ENCODE data around the gene OPCML. TPM values are rescaled to one million over a fixed set of nuclear protein-coding genes. Genes with fewer than 3 reads are reported as not detected.

OPCML gene
- total and polyA plus RNA-seq, 2 donors (not counting 1 experiment from before 2014, with no cell fraction given): not detected

DNA sequence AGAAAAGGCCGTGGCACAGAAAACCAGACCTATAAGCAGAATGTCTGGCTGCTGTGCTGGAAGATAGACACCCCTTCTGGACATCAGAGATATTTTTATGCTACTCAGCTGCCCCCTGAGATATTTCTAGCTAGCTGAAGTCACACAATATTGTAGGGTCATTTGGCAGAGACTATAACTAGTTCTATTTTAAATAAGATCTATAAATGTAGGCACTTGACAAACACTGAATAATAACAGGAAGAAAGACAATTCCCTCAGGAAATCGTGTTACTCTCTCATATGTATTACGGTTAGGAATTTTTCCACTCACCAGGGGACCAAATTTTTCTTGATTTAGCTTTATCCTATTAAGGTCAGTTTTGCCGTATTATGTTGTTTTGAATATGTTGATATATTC is 845.4 kb downstream of the OPCML start:
- no peaks in the 10 kb centered on the region for H3K27me3 ChIP-seq (replicated peaks in 1 of 4; ENCODE audit: control extremely low read depth in 1 of 4, control insufficient read depth in 3 of 4, insufficient read depth in 4 of 4, low read length in 3 of 4)
- Mint-ChIP-seq H3K9me3 (ENCODE audit: insufficient read depth) (no peaks in the 10 kb centered on the region), H3K27ac (no peak overlapping the region), H3K4me3 (no peak overlapping the region), H3K27me3 (no peaks in the 10 kb centered on the region), H3K4me1 (no peaks in the 10 kb centered on the region)
- H3K4me3 ChIP-seq (ENCODE audit: control extremely low read depth in 1 of 5, extremely low read depth in 1 of 5, insufficient read depth in 1 of 5, low read depth in 2 of 5, low read length in 4 of 5): no peak overlapping the region
- DNase-seq (no peak), ATAC-seq (ENCODE audit: low read depth) (no peak)
- no CpG with 5 or more reads among the region's 4 CpGs for WGBS (ENCODE audit: insufficient coverage)
- H4K20me1 ChIP-seq (ENCODE audit: control insufficient read depth, insufficient read depth, low read length, poor library complexity, severe bottlenecking): no peaks in the 10 kb centered on the region
- H3K27ac ChIP-seq (ENCODE audit: low read length in 2 of 2): no peak overlapping the region
- ChIA-PET POLR2A (no interaction called here), CTCF (no interaction called here)
- H3K79me2 ChIP-seq (ENCODE audit: control insufficient read depth, insufficient read depth, low read length): no peaks in the 10 kb centered on the region
- intact Hi-C loops (cut with micrococcal nuclease): no loop called here
- H3K4me1 ChIP-seq (ENCODE audit: control insufficient read depth in 2 of 2, insufficient read depth in 2 of 2, low read length in 2 of 2): no peaks in the 10 kb centered on the region
- no peak overlapping the region for H2AFZ ChIP-seq (ENCODE audit: insufficient read depth, low read depth, low read length, poor library complexity, severe bottlenecking)
- peaks cover 0 to 2% (median 0%) of the 10 kb centered on the region in 3 donors for H3K9me3 ChIP-seq (ENCODE audit: control extremely low read depth in 1 of 3, control insufficient read depth in 2 of 3, insufficient read depth in 1 of 3, low read length in 2 of 3)
- H3K36me3 ChIP-seq (replicated peaks in 1 of 2; ENCODE audit: control extremely low read depth in 1 of 2, control insufficient read depth in 1 of 2, extremely low read depth in 1 of 2, insufficient read depth in 2 of 2, low read length in 1 of 2): no peaks in the 10 kb centered on the region
- H3K9ac ChIP-seq (ENCODE audit: low read length): no peak overlapping the region
- no peak overlapping the region for H3K4me2 ChIP-seq (replicated peaks; ENCODE audit: low read depth, low read length, poor library complexity, severe bottlenecking)
- no peak for TF ChIP-seq EZH2 (IDR thresholded peaks at IDR 0.05; ENCODE audit: borderline replicate concordance, insufficient read depth, low read depth, low read length, poor library complexity, severe bottlenecking)
- TF ChIP-seq, protein P1, sequence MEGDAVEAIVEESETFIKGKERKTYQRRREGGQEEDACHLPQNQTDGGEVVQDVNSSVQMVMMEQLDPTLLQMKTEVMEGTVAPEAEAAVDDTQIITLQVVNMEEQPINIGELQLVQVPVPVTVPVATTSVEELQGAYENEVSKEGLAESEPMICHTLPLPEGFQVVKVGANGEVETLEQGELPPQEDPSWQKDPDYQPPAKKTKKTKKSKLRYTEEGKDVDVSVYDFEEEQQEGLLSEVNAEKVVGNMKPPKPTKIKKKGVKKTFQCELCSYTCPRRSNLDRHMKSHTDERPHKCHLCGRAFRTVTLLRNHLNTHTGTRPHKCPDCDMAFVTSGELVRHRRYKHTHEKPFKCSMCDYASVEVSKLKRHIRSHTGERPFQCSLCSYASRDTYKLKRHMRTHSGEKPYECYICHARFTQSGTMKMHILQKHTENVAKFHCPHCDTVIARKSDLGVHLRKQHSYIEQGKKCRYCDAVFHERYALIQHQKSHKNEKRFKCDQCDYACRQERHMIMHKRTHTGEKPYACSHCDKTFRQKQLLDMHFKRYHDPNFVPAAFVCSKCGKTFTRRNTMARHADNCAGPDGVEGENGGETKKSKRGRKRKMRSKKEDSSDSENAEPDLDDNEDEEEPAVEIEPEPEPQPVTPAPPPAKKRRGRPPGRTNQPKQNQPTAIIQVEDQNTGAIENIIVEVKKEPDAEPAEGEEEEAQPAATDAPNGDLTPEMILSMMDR (IDR thresholded peaks at IDR 0.05): no peak

DNA sequence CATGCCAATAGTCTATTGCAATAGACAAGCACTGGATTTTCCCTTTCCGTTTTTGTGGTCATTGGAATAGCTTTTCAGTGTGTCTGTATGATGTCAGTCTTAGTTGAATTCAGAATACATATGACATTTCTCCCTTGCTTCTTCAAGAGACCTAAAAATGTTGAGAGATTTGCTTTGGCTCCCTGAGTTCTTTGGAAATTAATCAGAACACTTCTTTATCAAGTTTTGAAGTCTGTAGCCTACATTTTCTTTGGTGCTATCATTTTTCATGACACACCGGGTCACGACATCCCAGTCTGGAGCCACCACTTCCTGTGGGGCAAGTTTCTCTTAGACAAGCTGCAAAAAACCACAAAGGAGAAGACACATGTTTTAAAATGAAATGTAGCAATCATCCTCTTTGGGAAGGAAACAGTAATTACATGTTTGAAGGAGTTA is 847.1 kb downstream of the OPCML start:
- Mint-ChIP-seq H3K27ac (no peak overlapping the region), H3K4me1 (no peaks in the 10 kb centered on the region), H3K27me3 (no peaks in the 10 kb centered on the region), H3K4me3 (no peak overlapping the region), H3K9me3 (ENCODE audit: insufficient read depth) (no peaks in the 10 kb centered on the region)
- no peaks in the 10 kb centered on the region for H3K79me2 ChIP-seq (ENCODE audit: control insufficient read depth, insufficient read depth, low read length)
- no peaks in the 10 kb centered on the region for H3K36me3 ChIP-seq (replicated peaks in 1 of 2; ENCODE audit: control extremely low read depth in 1 of 2, control insufficient read depth in 1 of 2, extremely low read depth in 1 of 2, insufficient read depth in 2 of 2, low read length in 1 of 2)
- no peak overlapping the region for H3K4me3 ChIP-seq (ENCODE audit: control extremely low read depth in 1 of 5, extremely low read depth in 1 of 5, insufficient read depth in 1 of 5, low read depth in 2 of 5, low read length in 4 of 5)
- H3K9ac ChIP-seq (ENCODE audit: low read length): no peak overlapping the region
- H3K27ac ChIP-seq (ENCODE audit: low read length in 2 of 2): no peak overlapping the region
- no CpG with 5 or more reads among the region's 3 CpGs for WGBS (ENCODE audit: insufficient coverage)
- TF ChIP-seq EZH2 (IDR thresholded peaks at IDR 0.05; ENCODE audit: borderline replicate concordance, insufficient read depth, low read depth, low read length, poor library complexity, severe bottlenecking): no peak
- TF ChIP-seq, protein P1 (IDR thresholded peaks at IDR 0.05): no peak
- H4K20me1 ChIP-seq (ENCODE audit: control insufficient read depth, insufficient read depth, low read length, poor library complexity, severe bottlenecking): no peaks in the 10 kb centered on the region
- intact Hi-C loops (cut with micrococcal nuclease): no loop called here
- ChIA-PET CTCF (no interaction called here), POLR2A (no interaction called here)
- H2AFZ ChIP-seq (ENCODE audit: insufficient read depth, low read depth, low read length, poor library complexity, severe bottlenecking): no peak overlapping the region
- DNase-seq (no peak), ATAC-seq (ENCODE audit: low read depth) (no peak)
- H3K4me1 ChIP-seq (ENCODE audit: control insufficient read depth in 2 of 2, insufficient read depth in 2 of 2, low read length in 2 of 2): no peaks in the 10 kb centered on the region
- peaks cover 0 to 12% (median 0%) of the 10 kb centered on the region in 3 donors for H3K9me3 ChIP-seq (ENCODE audit: control extremely low read depth in 1 of 3, control insufficient read depth in 2 of 3, insufficient read depth in 1 of 3, low read length in 2 of 3)
- H3K27me3 ChIP-seq (replicated peaks in 1 of 4; ENCODE audit: control extremely low read depth in 1 of 4, control insufficient read depth in 3 of 4, insufficient read depth in 4 of 4, low read length in 3 of 4): no peaks in the 10 kb centered on the region
- no peak overlapping the region for H3K4me2 ChIP-seq (replicated peaks; ENCODE audit: low read depth, low read length, poor library complexity, severe bottlenecking)
